ENCODE measurements around the gene PGAM5.

- no peak for TF ChIP-seq EZH2 (IDR thresholded peaks at IDR 0.05; ENCODE audit: borderline replicate concordance, low read depth, low read length, severe bottlenecking)
- TF ChIP-seq CTCF (IDR thresholded peaks at IDR 0.05; ENCODE audit: borderline replicate concordance, extremely low read depth, low read length, poor library complexity, severe bottlenecking) = no peak
These were observed 13.1 kb downstream of the PGAM5 start for GRCh38 chr12:132723764-132724140.
